GM12878 (cell line): ENCODE measurements around the gene ACVR1. TPM values are rescaled to one million over a fixed set of nuclear protein-coding genes. Genes with fewer than 3 reads are reported as not detected.

Experiments
- ATAC-seq: fragments of 200-7000 bp; cut with Tn5 transposase; 3 replicates; pipeline ENCODE4 v1.9.1; 2020; ENCODE audit warnings: mild to moderate bottlenecking, moderate library complexity
- BruUV-seq: library from RNA; stranded (reverse); fragments of 400-500 nt; replicated peaks from 2 replicates; lab custom pipeline; 2021; lab: Mats Ljungman, UMichigan
- CTCF ChIA-PET: fragments of 300-600 bp; sonication (Branson Sonifier 250); formaldehyde crosslinking; extraction: SDS; loops from one replicate; lab custom pipeline; 2021; ENCODE audit warnings: inconsistent platforms; lab: Yijun Ruan, JAX
- POLR2A ChIA-PET: fragments of 350-600 bp; formaldehyde crosslinking; extraction: SDS; loops from one replicate; lab custom pipeline; 2021; ENCODE audit warnings: inconsistent platforms; lab: Charles Lee
- RAD21 ChIA-PET: fragments of 300-600 bp; sonication (Branson Sonifier 250); formaldehyde crosslinking; loops from one replicate; lab custom pipeline; 2023; ENCODE audit warnings: antibody characterized with exemption; ENCODE audit not compliant: unreplicated experiment; lab: Charles Lee
- SMC1A ChIA-PET: fragments of 300-600 bp; sonication (Branson Sonifier 250); formaldehyde crosslinking; loops from one replicate; lab custom pipeline; 2023; ENCODE audit not compliant: unreplicated experiment, uncharacterized antibody; lab: Charles Lee
- DNase-seq: peaks from one replicate; pipeline ENCODE4 v3.0.0-alpha.2; 2011; ENCODE audit warnings: low read depth, low spot score
- FAIRE-seq: peaks from 3 replicates; lab custom pipeline; 2011; peaks lifted over from hg19 to GRCh38; lab: Jason Lieb, UNC
- H2AFZ ChIP-seq: 2 replicates; pipeline ENCODE4 v1.6.0; 2011; ENCODE audit warnings: low read depth, low read length, control low read depth; ENCODE audit not compliant: control insufficient read depth
- H3K27ac ChIP-seq: 2 replicates; pipeline ENCODE4 v1.5.1; 2011; ENCODE audit warnings: control low read depth; ENCODE audit not compliant: control insufficient read depth, insufficient read depth
- H3K27me3 ChIP-seq, 2 experiments: replicated peaks in 1 of 2; 2 replicates each; pipeline versions ENCODE4 v1.6.0 to v1.6.1; 2011; ENCODE audit warnings: low read length in 1 of 2; ENCODE audit not compliant: control insufficient read depth in 2 of 2, insufficient read depth in 2 of 2
- H3K36me3 ChIP-seq, 2 experiments: 2 replicates each; pipeline ENCODE4 v1.5.1; 2011; ENCODE audit warnings: low read length in 1 of 2; ENCODE audit not compliant: control insufficient read depth in 2 of 2, insufficient read depth in 2 of 2
- H3K4me1 ChIP-seq: 2 replicates; pipeline ENCODE4 v1.6.1; 2011; ENCODE audit warnings: mild to moderate bottlenecking, low read length, moderate library complexity, mixed read lengths; ENCODE audit not compliant: control insufficient read depth, insufficient read depth
- H3K4me2 ChIP-seq: 2 replicates; pipeline ENCODE4 v1.6.0; 2011; ENCODE audit warnings: control low read depth; ENCODE audit not compliant: control insufficient read depth, insufficient read depth
- H3K4me3 ChIP-seq: fragments of 200-600 bp; sonication (generic); 2 replicates; pipeline ENCODE4 v1.5.1; 2016
- H3K79me2 ChIP-seq: 2 replicates; pipeline ENCODE4 v1.6.0; 2011; ENCODE audit warnings: low read length; ENCODE audit not compliant: control insufficient read depth, insufficient read depth
- H3K9ac ChIP-seq: 2 replicates; pipeline ENCODE4 v1.8.0; 2011; ENCODE audit warnings: low read length, control low read depth, mixed read lengths; ENCODE audit not compliant: control insufficient read depth, insufficient read depth
- H3K9me3 ChIP-seq: replicated peaks from 3 replicates; pipeline ENCODE4 v1.5.1; 2011; ENCODE audit warnings: mild to moderate bottlenecking, low read length; ENCODE audit not compliant: control insufficient read depth, insufficient read depth
- H4K20me1 ChIP-seq: 2 replicates; pipeline ENCODE4 v1.6.0; 2011; ENCODE audit not compliant: control insufficient read depth, insufficient read depth
- CBFB ChIP-seq: IDR thresholded peaks from 2 replicates; pipeline ENCODE4 v1.6.1; 2016; ENCODE audit warnings: antibody characterized with exemption, low read depth
- IKZF2 ChIP-seq, 2 experiments: fragments of 450-650 bp; IDR thresholded peaks; 2 replicates each; pipeline ENCODE4 v1.6.1; 2017; ENCODE audit warnings: mild to moderate bottlenecking in 2 of 2, moderate library complexity in 2 of 2
- MYB ChIP-seq: fragments of 150-350 bp; IDR thresholded peaks from 2 replicates; pipeline ENCODE4 v1.6.1; 2014; ENCODE audit warnings: mild to moderate bottlenecking, low read depth, low read length, borderline replicate concordance
- NBN ChIP-seq: fragments of 450-650 bp; IDR thresholded peaks from 2 replicates; pipeline ENCODE4 v1.6.1; 2016
- RB1 ChIP-seq: fragments of 450-650 bp; formaldehyde crosslinking; IDR thresholded peaks from 2 replicates; pipeline ENCODE4 v1.6.1; 2017; ENCODE audit warnings: mild to moderate bottlenecking, borderline replicate concordance
- SPI1 ChIP-seq: IDR thresholded peaks from 2 replicates; pipeline ENCODE4 v1.6.1; 2011; ENCODE audit warnings: low read depth, mild to moderate bottlenecking, low read length, moderate library complexity, borderline replicate concordance; ENCODE audit not compliant: insufficient read depth
- TCF7 ChIP-seq: IDR thresholded peaks from 2 replicates; pipeline ENCODE4 v1.6.1; 2014; ENCODE audit warnings: antibody characterized with exemption, borderline replicate concordance
- ZNF207 ChIP-seq: fragments of 450-650 bp; IDR thresholded peaks from 2 replicates; pipeline ENCODE4 v1.6.1; 2014; ENCODE audit warnings: antibody characterized with exemption, mild to moderate bottlenecking, borderline replicate concordance
- WGBS: methylation state at CpG from one replicate; pipeline ENCODE4 v1.1.6; 2016; ENCODE audit warnings: low lambda C conversion rate; ENCODE audit not compliant: insufficient replicate concordance, insufficient coverage; ENCODE audit errors: missing lambda C conversion rate; 5-methylcytosine and 5-hydroxymethylcytosine counted together
- in situ Hi-C: fragments of 300-500 bp; cut with MboI; formaldehyde crosslinking; loops from 9 replicates; pipeline ENCODE4 v1.14.3; 2018; ENCODE audit warnings: mixed read lengths
- intact Hi-C: fragments of 100-400 bp; cut with micrococcal nuclease; formaldehyde crosslinking; loops from one replicate; pipeline ENCODE4 v1.14.2; 2022; ENCODE audit not compliant: unreplicated experiment
- polyA plus RNA-seq, 11 experiments: library from polyadenylated mRNA; depleted of rRNA in 4 of 11; unstranded in 6 of 11; stranded (reverse) in 5 of 11; fragments of >200 nt; fragmentation: Nextera tagmentation in 4 of 11; fragmentation: Illumina TruSeq in 1 of 11; extraction: Ambion mirVana in 4 of 11; extraction: Trizol in 1 of 11; gene quantifications; 1 replicate in 1 of 11; 2 replicates in 10 of 11; pipeline versions ENCODE4 v1.2.1 to v1.2.3, GENCODE V29; 2011 to 2016; ENCODE audit warnings: inconsistent platforms in 2 of 11, missing spikeins in 2 of 11, low read depth in 1 of 11
- total RNA-seq, 4 experiments: library from RNA; depleted of rRNA in 3 of 4; stranded (reverse); fragments of >200 nt in 3 of 4; fragmentation: Illumina TruSeq in 1 of 4; extraction: Trizol in 1 of 4; gene quantifications; 2 replicates each; pipeline versions ENCODE4 v1.2.1 to v1.2.3, GENCODE V29; 2013 to 2021
- TF ChIP-seq, protein P1 (sequence below): fragments of 450-650 bp; IDR thresholded peaks from 2 replicates; pipeline ENCODE4 v1.6.1; 2018; ENCODE audit warnings: borderline replicate concordance, mild to moderate bottlenecking; ENCODE audit not compliant: partially characterized antibody
- TF ChIP-seq, protein P2 (sequence below): fragments of 450-650 bp; IDR thresholded peaks from 2 replicates; pipeline ENCODE4 v1.6.1; 2017; ENCODE audit warnings: mild to moderate bottlenecking
- TF ChIP-seq, protein P3 (sequence below): fragments of 450-650 bp; IDR thresholded peaks from 2 replicates; pipeline ENCODE4 v1.6.1; 2017; ENCODE audit warnings: antibody characterized with exemption, mild to moderate bottlenecking, moderate library complexity
- TF ChIP-seq, protein P4 (sequence below): IDR thresholded peaks from 2 replicates; pipeline ENCODE4 v1.6.1; 2011; ENCODE audit warnings: mild to moderate bottlenecking, low read depth, low read length, moderate library complexity; ENCODE audit not compliant: insufficient replicate concordance

ACVR1 gene
- total and polyA plus RNA-seq, 10 of the 15 experiments (the other 5 are each of a cell fraction or from before 2014, with no cell fraction given), result 0.06 to 0.24 (median 0.14) TPM; not detected in 4

DNA sequence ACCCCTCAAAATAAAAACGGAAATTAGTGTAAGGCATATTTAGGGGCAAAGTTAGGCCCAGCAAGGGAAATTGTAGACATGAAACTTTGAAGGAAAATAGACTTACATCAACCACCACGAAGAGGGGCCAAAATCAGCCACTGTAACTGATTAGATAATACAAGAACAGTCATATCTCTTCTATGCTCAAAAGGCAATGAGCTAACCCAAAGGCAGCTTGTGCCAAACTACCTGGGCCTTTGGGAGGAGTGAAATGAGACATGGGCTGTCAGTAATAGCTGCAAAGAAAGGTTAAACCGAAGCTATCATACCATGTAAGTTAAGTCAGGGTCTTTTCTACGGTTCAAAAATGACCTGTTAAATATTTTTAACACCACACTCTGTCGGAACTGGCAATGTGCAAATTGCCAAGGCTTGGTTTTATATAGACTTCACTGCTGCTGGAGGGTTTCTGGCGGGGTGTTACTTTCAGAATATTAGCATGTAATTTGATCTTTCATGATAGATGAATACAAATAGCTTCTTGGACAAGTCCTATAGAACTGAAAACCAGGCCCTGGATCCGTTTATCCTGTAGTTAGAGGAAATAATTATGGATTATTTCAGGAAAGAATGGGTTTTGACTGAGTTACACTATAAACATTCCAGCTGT, 69.6 kb downstream of the ACVR1 start (continued):
- TF ChIP-seq, protein P1, sequence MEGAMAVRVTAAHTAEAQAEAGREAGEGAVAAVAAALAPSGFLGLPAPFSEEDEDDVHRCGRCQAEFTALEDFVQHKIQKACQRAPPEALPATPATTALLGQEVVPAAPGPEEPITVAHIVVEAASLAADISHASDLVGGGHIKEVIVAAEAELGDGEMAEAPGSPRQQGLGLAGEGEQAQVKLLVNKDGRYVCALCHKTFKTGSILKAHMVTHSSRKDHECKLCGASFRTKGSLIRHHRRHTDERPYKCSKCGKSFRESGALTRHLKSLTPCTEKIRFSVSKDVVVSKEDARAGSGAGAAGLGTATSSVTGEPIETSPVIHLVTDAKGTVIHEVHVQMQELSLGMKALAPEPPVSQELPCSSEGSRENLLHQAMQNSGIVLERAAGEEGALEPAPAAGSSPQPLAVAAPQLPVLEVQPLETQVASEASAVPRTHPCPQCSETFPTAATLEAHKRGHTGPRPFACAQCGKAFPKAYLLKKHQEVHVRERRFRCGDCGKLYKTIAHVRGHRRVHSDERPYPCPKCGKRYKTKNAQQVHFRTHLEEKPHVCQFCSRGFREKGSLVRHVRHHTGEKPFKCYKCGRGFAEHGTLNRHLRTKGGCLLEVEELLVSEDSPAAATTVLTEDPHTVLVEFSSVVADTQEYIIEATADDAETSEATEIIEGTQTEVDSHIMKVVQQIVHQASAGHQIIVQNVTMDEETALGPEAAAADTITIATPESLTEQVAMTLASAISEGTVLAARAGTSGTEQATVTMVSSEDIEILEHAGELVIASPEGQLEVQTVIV, result no peak
- no peak for TF ChIP-seq IKZF2 (IDR thresholded peaks at IDR 0.05)
- TF ChIP-seq RB1, result no peak
- TF ChIP-seq SPI1, result no peak
- no peak for TF ChIP-seq CBFB
- TF ChIP-seq MYB, result no peak

DNA sequence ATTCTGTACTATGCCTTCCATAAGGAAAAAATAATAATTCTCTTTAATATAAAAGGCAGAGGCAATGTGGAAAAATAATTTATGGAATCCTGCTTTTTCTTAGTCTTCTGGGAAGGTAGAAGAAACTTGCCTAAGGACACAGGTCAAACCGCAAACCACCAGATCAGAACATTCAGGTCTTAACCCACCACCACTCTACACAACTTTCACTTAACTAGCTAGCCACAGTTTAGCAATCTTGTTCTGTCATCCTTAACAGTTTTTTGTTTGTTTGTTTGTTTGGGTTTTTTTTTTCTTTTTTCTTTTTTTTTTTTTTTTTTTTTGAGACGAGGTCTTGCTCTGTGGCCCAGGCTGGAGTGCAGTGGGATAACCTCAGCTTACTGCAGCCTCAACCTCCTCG, 70.6 kb downstream of the ACVR1 start:
- POLR2A ChIA-PET, result no interaction called here
- DNase-seq (no peak), FAIRE-seq (no peak), ATAC-seq (no peak)
- Histone ChIP-seq H4K20me1 (no peaks in the 10 kb centered on the region), H3K79me2 (no peaks in the 10 kb centered on the region), H3K9me3 (no peaks in the 10 kb centered on the region), H3K9ac (no peak overlapping the region), H3K27ac (no peak overlapping the region), H3K36me3 (no peaks in the 10 kb centered on the region), H2AFZ (no peak overlapping the region), H3K4me1 (no peaks in the 10 kb centered on the region), H3K27me3 (peaks cover 0 to 1% of the 10 kb centered on the region in 2 experiments; a peak in 2 of 4 replicates), H3K4me3 (no peak overlapping the region), H3K4me2 (no peak overlapping the region)
- in situ Hi-C loops (no loop called here), intact Hi-C loops (no loop called here)
- CTCF ChIA-PET, result no interaction called here
- SMC1A ChIA-PET, result no interaction called here
- RAD21 ChIA-PET, result no interaction called here
- no TSS peak for BruUV-seq
- no peak for TF ChIP-seq ZNF207
- TF ChIP-seq TCF7, result no peak
- no peak for TF ChIP-seq NBN
- TF ChIP-seq, protein P2, sequence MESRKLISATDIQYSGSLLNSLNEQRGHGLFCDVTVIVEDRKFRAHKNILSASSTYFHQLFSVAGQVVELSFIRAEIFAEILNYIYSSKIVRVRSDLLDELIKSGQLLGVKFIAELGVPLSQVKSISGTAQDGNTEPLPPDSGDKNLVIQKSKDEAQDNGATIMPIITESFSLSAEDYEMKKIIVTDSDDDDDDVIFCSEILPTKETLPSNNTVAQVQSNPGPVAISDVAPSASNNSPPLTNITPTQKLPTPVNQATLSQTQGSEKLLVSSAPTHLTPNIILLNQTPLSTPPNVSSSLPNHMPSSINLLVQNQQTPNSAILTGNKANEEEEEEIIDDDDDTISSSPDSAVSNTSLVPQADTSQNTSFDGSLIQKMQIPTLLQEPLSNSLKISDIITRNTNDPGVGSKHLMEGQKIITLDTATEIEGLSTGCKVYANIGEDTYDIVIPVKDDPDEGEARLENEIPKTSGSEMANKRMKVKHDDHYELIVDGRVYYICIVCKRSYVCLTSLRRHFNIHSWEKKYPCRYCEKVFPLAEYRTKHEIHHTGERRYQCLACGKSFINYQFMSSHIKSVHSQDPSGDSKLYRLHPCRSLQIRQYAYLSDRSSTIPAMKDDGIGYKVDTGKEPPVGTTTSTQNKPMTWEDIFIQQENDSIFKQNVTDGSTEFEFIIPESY, result no peak
- TF ChIP-seq, protein P3, sequence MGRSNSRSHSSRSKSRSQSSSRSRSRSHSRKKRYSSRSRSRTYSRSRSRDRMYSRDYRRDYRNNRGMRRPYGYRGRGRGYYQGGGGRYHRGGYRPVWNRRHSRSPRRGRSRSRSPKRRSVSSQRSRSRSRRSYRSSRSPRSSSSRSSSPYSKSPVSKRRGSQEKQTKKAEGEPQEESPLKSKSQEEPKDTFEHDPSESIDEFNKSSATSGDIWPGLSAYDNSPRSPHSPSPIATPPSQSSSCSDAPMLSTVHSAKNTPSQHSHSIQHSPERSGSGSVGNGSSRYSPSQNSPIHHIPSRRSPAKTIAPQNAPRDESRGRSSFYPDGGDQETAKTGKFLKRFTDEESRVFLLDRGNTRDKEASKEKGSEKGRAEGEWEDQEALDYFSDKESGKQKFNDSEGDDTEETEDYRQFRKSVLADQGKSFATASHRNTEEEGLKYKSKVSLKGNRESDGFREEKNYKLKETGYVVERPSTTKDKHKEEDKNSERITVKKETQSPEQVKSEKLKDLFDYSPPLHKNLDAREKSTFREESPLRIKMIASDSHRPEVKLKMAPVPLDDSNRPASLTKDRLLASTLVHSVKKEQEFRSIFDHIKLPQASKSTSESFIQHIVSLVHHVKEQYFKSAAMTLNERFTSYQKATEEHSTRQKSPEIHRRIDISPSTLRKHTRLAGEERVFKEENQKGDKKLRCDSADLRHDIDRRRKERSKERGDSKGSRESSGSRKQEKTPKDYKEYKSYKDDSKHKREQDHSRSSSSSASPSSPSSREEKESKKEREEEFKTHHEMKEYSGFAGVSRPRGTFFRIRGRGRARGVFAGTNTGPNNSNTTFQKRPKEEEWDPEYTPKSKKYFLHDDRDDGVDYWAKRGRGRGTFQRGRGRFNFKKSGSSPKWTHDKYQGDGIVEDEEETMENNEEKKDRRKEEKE, result no peak
- TF ChIP-seq, protein P4, sequence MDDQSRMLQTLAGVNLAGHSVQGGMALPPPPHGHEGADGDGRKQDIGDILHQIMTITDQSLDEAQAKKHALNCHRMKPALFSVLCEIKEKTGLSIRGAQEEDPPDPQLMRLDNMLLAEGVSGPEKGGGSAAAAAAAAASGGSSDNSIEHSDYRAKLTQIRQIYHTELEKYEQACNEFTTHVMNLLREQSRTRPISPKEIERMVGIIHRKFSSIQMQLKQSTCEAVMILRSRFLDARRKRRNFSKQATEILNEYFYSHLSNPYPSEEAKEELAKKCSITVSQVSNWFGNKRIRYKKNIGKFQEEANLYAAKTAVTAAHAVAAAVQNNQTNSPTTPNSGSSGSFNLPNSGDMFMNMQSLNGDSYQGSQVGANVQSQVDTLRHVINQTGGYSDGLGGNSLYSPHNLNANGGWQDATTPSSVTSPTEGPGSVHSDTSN, result no peak
- WGBS, result 25% methylated on average over 2 of the region's 3 CpGs
